EH (cell line): ENCODE data around the gene OTOG.

Experiments used
- DNase-seq: peaks from one replicate; pipeline ENCODE4 v3.0.0-alpha.2; 2015; ENCODE audit warnings: low read depth

OTOG gene

DNA sequence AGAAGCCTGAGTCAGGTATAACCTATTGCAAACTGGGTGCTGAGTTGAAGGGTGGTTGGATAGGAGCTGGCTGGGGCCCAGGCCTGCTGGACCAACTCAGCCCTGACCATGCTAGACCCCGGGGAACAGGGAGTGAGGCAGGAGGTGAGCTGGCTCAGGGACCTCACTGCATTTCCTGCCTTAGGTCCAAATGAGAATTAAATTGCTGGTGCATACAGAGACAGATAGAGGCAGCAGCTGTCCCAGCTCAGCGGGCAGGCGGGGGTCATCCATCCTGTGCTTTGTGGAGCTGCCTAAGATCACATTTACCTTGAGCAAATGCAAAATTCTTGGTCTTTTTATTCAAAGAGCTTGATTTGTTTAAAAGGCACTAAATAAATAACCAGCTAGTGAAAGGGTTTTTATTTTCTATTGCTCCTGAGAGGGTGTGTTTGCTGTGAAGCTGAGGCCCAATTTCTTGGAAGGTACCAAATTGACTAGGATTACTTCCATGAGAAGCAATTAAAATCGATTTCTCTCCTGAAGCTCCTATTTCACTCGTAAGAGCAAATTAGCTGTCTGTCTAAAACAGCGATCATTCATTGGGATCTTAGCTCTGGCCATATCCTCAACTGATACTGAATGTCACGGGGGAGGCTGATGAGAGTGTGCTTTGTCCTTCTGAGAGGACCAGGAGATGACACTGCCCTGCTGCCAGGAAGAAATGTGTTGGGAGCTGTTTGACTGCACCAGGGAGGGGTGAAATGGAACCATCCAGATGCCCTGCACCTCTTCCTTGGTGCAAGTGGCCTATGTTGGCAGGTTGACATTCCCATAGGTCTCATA lies 27.8 kb upstream of the OTOG start:
- no peak for DNase-seq

DNA sequence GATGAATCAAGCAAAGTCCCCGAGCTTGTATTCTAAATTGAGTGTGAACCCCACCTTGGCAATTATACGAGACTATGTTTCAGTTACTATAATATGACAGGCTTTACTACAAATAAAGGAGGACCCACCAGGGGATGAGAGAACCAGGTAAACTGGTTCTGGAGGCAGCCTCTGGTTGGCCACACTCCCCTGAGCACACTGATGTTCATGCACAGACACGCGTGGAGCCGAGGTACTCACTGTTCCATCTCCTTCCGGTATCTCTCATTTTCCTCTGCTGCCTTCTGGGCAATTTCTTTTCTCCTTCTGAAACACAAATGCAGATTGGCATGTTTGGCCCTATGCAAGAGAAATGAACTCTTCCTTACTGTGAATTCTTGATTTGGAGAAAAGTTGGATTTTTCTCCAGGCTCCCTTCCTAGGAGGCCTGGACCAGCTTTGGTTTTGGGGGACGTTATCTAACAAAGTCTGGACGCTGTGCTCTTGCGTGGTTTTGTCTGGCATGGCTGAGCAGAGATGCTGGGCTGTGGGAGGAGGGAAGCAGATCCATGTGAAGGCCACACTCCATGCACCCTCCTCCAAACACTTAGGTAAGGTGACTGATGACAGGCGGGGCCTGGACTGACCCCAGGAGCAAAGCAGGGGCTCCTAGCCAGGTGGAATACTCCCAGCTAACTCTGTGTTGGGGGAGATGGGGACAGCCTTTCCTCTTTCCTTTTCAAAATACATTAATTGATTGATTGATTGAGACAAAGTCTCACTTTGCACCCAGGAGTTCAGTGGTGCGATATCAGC lies 25.8 kb upstream of the OTOG start:
- no peak for DNase-seq

DNA sequence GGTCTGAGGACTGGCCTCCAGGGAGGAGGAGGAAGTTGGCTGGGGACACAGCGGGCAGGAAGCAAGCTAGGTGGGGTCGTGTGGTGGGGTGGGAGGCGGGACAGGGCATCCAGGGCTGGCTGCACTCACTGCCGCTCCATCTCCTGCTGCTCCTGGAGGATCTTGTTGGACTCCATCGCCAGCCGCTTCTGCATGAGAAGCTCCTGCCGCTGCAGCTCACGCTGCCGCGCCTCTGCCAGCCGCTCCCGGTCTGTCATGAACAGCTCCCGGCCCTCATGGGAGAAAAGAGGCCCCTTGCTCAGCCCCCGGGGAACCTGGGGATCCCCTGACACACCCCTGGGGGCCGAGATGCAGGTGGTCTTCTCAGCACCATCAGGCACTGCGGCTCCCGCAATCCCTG lies 24.4 kb upstream of the OTOG start:
- DNase-seq, result no peak

DNA sequence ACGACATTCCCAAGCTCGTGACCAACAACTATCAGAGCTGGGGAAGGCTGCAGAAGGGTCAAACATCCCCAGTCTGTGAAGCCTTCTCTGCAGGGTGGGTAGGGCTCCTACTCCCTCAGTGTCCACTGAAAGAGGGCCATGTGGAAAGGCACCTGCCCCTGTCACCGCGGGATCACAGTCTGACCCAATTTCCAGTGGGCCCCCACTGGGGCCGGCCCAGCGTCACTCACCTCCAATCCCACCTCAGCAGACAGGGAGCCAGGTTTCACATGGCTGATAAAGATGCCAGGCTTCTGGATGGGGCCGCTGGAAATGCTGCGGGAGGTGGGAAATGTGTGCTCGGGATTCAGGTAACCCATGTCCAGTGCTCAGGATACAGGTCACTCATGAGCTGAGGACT lies 22.8 kb upstream of the OTOG start:
- DNase-seq, result no peak

DNA sequence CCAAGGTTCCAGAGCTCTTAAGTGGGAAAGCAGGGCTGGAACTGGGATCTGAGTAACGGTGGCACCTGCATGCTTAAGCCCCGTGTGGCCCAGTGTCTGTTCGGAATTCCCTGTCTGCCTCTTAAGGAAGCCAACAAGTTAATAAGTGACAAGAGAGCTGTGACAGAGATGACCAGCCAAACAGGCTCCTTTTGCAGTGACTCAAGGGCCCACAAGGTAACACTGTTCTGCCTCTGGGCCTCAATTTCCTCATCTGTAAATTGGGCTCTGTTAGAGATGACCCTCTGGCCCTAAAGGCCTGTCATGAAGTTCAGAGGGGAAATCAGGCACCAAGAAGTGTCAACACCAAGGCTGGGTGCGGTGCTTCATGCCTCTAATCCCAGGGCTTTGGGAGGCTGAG lies 21.5 kb upstream of the OTOG start:
- no peak for DNase-seq

DNA sequence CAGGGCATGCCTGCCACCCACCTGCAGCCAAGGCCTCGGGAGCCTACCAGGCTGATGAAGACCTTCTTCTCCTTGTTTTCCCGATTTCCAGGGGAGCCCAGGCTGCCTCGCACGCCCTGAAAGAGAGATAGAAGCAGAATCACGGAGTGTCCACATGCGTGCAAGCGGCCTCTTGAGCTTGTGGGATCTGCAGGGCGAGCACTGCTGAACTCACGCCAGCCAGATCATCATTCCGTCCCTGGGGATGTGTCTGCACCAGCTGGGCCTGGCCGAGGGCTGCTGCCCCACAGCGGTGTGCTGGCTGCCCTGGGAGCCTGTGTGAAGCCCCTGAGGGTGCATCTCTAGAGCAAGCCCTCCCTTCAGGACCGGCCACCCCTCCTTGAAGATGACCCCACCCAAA lies 20.7 kb upstream of the OTOG start:
- no peak for DNase-seq

DNA sequence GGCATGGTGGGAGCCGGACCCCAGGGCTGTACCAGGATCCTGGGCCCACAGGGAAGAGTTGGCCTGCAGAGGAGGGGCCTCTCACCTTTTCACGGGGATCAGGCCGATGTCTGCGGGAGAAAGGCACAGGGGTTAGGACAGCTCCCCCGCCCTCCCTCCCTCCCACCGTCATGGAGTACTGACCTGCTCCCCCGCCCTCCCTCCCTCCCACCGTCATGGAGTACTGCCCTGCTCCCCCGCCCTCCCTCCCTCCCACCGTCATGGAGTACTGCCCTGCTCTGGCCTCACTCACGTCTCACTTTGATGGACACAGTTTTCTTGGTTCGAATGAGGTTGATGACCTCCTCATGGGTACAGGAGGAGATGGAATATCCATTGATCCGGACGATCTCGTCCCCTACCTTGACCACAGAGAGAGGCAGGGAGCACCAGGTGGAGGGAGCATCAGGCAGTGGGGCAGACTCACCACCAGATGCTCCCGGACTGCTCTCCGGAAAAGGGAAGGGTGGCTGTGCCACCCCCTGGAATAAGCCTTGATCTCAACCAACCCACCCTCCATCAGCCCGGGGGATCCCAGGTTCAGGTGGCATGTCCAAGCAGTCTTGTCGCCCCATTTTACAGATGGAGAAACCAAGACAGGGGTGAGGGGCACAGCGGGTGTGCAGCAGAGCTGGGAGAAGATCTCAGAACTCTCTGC lies 20.0 kb upstream of the OTOG start:
- no peak for DNase-seq

DNA sequence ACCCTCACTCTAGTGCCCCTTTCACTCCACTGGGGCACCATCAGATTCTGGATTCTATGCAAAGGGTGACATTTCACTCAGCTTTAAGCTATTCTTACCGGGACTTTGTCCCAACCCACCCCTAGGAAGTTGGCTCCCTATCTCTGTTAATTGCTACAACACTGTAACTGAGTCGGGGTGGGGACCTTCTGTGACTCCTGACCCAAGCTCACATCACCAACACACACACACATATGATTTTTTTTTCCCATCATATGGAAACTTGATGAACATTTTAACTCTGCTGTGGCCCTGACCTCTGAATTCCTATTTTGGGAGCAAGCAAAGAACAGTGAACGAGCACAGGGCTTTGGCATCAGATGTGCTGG lies 19.4 kb upstream of the OTOG start:
- no peak for DNase-seq

DNA sequence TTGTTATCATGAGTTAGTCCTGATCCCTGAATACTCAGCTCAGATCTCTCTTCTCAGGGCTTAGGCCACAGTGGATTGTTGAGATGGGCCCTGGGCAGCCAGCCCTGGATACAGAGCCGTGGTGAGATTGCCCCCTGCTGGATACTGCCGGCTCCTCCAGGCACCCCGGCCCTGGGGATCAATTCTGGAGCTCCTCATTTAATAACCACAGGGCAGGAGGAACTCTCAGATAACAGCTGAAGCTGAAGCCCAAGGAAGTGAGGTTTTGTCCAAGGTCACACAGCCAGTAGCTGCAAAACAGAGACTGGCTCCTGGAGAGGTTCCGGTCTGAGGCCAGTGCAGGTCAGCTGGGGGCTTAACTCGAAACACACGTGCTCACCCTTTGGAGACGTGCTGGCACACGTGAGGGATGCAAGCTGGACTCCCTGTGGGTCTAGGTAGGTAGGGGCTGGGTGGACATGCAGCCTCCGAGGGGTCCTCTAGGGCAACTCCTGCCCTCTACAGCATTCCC lies 18.8 kb upstream of the OTOG start:
- DNase-seq, result peak; percentile 43

DNA sequence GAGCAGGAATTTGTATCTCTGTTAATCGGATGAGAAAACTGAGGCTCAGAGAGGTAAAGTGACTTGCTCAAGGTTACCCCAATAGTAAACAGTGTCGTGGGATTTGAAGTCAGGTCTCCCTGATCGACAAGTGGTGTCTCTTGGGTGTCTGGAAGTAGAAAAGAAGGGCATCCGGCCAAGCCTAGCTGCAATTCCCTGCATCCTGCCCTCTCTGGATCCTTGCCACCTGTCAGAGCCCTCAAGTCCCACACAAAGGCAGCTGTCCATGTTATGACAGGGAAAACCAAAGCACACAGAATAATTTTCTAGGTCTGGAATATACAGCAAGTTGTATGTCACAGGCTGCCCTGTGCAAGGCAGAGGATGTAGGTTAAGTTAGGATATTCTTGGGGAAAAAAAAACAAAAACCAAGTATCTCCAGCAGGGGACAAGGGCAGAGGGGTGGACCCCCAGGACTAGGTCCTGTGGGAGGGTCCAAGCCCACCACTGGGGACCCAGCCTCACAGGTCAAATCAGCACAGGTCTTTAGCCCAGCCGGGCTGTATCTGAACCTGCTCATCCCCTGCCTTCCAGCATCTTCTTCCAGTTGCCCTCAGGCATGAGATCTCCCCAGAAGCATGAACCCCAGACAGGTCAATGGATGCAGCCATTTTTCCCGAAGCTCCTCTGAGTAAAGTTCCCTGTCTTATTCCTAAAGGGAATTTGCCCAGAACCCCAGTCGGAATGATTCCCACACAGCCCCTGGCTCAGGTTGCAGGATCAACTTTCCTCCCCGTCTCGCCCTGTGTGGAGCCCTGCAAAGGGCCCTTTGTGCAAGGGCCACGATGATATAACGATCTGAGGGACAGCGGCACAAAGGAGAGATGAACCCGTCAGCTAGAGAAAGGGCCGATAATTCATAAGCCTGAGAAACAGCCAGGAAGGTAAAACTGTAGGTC lies 17.9 kb upstream of the OTOG start:
- peak; percentile 15 for DNase-seq

DNA sequence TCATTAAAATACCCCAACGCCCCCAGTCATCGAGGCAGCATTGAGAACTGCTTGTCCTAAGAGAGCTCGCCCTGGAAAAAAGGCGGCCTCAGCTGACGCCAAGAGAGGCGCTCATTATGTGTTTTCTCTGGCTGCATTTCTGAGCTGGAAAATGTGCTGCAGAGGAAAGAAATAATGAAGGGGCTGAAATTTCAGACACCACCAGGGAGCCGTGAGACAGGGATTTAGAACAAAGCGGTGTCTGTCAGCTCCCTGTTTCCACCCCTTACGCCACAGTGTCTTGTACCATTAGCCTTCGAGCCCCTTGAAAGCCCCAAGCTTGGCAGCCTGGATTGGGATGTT lies 17.2 kb upstream of the OTOG start:
- DNase-seq, result no peak

DNA sequence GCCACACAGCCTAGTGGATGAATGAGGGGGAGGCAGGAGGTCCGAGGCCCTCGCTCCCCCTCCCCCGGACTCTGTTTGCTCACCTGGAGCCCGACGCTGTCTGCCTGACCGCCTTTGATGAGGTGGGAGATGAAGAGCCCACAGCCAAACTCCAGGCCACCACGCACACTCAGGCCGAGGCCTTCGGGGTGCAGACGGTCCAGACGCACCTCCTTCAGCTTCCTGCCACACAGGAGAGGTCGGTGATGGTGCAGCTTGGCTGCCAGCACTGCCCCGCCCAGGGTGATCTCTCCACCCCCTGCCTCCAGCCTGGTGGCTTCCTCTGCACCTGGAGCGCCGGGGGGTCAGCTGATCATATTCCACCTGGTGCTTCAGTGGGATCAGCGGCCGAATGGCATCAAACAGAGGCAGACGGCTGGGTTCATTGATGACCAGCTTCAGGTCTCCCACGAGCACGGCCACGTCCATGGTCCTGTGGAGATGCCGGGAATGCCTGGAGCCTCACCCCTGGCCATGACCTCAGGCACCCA lies 15.9 kb upstream of the OTOG start:
- DNase-seq, result no peak

DNA sequence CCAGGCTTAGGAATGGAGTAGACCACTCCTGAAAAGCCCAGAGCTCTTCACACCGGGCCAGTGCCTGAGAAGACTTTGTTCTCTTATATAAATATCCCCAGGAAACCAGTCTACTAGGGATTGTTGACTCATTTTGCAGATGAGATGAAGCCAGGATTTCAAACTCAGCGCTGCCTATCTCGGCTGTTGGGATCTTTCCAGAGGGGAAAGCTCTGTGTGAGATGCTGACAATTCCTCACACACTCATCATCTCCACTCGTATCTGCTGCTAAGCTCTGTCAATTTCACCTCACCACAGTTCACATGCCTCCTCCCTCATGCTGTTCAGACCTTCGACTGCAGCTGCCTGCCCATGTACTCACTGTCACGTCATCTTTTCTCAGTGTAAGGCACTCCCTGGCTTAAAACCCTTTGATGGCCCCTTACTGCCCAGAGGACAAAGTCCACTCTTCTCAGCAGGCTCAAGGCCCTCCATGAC lies 15.4 kb upstream of the OTOG start:
- DNase-seq, result peak; percentile 68

DNA sequence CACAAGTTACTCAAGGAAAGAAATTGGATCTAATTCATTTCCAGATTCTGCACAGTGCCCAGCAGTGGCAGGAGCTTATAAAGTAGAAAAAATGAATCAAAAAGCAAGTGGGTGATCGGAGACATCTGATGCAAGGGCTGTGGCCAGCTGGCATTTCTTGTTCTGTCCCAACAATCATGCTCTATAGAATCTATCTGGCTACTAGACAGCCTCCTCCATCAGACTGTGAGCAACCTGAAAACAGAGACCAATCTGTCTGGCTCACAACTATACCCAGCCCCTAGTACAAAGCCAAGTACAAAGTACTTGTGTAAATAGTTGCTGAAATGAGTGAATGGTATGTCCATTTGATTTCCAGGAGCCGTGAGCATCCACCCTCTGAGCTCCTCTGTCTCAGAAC lies 14.3 kb upstream of the OTOG start:
- DNase-seq, result no peak

DNA sequence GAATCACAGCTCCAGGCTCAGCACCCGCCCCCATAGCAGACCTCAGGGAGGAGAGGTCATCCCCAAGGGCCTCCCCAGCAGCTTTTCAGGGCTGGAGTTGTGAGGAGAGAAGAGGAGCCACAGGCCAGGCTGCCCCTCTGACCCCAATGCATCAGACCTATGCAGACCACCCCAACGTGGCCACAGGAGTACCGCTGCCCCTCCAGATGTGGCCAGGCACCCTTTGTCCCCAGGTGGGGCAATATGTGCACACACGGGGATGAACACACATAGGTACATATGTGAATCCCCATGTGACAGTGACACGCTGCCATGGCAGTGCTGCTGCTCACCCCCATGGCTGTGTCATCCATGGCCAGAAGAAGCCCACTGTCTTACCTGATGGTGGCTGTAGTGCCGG lies 13.7 kb upstream of the OTOG start:
- no peak for DNase-seq

DNA sequence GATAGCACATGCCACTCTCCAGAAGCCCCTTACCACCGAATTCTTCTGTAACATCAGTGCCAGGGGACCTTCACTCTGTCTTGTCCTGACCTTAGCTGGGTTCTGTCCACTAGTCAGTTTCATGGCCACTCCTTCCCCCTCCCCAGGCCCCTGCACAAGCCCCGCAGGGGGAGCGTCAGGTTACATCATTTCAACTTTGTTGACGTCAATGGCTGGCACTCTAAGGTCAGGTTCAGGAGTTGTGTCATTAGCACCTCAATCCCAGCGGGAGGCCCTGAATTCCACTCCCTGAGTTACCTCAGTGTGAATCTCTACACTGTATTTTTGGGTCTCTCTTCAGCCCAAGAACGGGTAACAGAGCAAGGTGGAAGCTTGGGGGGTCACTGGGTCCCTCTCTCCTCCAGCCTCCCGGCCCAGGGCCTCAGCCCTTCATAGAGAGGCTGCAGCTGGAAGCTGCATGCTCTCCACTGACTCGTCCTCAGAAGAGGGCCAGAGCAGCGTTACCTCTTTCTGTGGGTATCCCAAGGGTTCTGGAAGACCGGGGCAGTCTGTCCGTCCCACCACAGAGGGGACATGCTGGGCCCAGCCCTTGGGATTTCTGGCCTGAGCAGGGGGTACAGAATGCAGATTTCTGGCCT lies 13.2 kb upstream of the OTOG start:
- DNase-seq, result no peak

DNA sequence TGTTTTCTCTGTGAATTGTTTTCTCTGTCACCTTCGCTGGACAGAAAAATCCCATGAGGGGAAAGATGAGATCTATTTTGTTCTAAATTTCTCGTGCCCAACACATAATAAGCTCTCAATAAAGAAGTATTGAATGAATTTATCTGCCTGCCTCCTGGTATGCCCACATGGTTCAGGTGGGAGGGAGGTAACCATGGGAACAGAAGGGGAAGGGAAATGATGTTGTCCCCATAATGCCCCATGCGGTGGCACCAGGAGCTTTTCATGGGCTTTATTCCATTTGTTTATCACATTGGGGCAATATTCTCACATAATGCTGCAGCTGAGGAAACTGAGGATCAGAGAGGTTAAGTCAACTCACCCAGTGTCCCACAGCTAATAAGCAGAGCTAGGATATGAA lies 11.6 kb upstream of the OTOG start:
- DNase-seq, result no peak

DNA sequence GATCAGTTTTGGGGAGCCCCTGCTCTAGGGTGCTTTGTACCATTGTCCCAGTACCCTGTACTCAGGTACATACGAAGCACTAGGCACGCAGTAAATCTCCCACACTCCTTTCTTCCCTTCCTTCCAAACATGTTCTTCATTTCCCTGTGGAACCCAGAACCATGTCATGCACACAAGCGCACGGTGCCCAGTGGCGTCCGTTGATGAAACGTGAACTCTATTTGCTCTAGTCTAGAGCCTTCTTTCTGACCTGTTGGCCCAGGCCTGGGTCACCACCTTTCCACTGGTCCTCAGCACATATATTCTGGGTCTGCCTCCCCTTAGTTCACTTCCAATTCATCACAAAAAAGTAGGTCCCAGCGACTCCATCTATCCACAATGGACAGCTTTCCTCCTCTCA lies 9.8 kb upstream of the OTOG start:
- no peak for DNase-seq

DNA sequence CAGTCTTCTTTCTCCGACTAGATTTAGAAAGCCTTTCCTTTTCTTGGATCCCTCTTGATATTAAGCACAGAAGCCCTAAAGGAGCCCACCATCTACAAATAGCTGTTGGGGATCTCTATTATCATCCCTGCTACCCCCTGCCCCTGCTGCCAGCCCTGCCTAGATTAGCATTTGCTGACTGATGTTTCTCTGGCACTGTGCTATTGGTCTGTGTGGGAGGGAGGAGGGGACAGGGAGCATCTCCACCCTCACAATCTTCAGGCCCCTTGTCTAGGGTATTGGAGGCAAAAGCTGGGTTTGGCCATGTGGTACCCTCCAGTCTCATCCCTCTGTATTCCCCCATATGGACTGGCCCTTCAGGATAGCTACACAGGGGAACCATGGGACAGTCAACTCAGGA lies 9.0 kb upstream of the OTOG start:
- no peak for DNase-seq

DNA sequence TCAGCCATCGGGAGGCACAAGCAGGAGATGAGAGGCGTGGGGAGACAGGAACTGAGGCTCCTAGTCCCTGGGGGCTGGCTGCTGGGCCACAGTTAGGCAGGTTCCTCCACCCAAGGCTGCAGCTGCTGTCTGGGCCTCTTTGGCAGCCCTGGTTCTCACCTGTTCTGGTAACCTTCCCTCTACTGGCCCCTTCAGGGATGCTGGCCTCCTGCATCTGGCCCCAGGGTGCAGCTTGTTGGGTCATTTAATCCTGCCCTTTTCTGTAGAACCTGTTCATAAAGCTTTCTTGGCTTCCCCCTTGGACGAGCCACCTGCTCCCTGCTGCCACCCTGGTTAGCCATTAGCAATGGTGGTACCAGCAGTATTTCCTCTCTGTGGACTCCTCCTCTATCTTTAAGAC lies 8.3 kb upstream of the OTOG start:
- no peak for DNase-seq

DNA sequence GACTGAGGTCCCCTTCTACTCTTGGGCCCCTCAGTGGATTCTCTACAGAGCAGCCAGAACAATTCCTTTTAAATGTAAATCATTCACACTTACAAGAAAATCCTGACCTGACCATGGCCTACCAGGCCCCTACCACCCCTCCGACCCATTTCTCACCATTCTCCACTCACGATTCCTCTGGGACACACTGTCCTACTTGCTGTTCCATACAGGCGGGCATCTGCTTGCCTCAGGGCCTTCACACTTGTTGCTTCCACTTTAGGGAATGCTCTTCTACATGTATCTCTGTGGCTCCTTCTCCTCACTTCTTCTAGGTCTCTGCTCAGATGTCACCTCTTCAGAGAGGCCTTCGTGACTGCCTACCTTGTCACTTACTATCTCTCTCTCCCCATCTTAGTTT lies 6.3 kb upstream of the OTOG start:
- no peak for DNase-seq
